DOHH2 (cell line): ENCODE measurements around the gene DYNC2LI1.

Experiments
- H3F3A ChIP-seq: fragments of 200-600 bp; sonication (generic), shearing (Covaris generic); 2 replicates; pipeline ENCODE4 v1.6.0; 2016; ENCODE audit warnings: antibody characterized with exemption, mild to moderate bottlenecking; ENCODE audit not compliant: control insufficient read depth, insufficient read depth
- H3K27ac ChIP-seq: fragments of 200-600 bp; sonication (generic); 2 replicates; pipeline ENCODE4 v1.5.1; 2014; ENCODE audit warnings: low read depth, mild to moderate bottlenecking, low read length, moderate library complexity
- H3K27me3 ChIP-seq: fragments of 200-600 bp; sonication (generic); 2 replicates; pipeline ENCODE4 v1.6.1; 2014; ENCODE audit warnings: mild to moderate bottlenecking, low read length, mixed read lengths; ENCODE audit not compliant: control insufficient read depth
- H3K36me3 ChIP-seq: fragments of 200-600 bp; sonication (generic); 2 replicates; pipeline ENCODE4 v1.6.1; 2014; ENCODE audit warnings: mild to moderate bottlenecking, low read length, moderate library complexity, mixed read lengths; ENCODE audit not compliant: control insufficient read depth
- H3K4me1 ChIP-seq: fragments of 200-600 bp; sonication (generic); 2 replicates; pipeline ENCODE4 v1.6.1; 2014; ENCODE audit warnings: mild to moderate bottlenecking, low read length, mixed read lengths; ENCODE audit not compliant: control insufficient read depth
- H3K4me2 ChIP-seq: fragments of 200-600 bp; sonication (generic); 2 replicates; pipeline ENCODE4 v1.6.0; 2014; ENCODE audit warnings: mild to moderate bottlenecking, low read length, moderate library complexity
- H3K4me3 ChIP-seq: fragments of 200-600 bp; sonication (generic); 2 replicates; pipeline ENCODE4 v1.5.1; 2014; ENCODE audit warnings: mild to moderate bottlenecking, low read length, mixed read lengths
- H3K79me2 ChIP-seq: fragments of 200-600 bp; sonication (generic); 2 replicates; pipeline ENCODE4 v1.6.1; 2014; ENCODE audit warnings: mild to moderate bottlenecking, low read length, mixed read lengths; ENCODE audit not compliant: control insufficient read depth
- H3K9me2 ChIP-seq: fragments of 200-600 bp; sonication (generic); replicated peaks from 2 replicates; pipeline ENCODE4 v1.6.1; 2014; ENCODE audit warnings: mild to moderate bottlenecking, low read length, mixed read lengths; ENCODE audit not compliant: control insufficient read depth
- H3K9me3 ChIP-seq: fragments of 200-600 bp; sonication (generic); 2 replicates; pipeline ENCODE4 v1.6.1; 2014; ENCODE audit warnings: antibody characterized with exemption, low read length, mixed read lengths; ENCODE audit not compliant: control insufficient read depth, insufficient read depth
- H4K20me1 ChIP-seq: fragments of 200-600 bp; sonication (generic); 2 replicates; pipeline ENCODE4 v1.6.0; 2014; ENCODE audit warnings: low read depth, mild to moderate bottlenecking, antibody characterized with exemption, low read length, moderate library complexity; ENCODE audit not compliant: control insufficient read depth, insufficient read depth
- CTCF ChIP-seq: fragments of 200-600 bp; sonication (generic); IDR thresholded peaks from one replicate; pipeline ENCODE4 v1.5.1; 2014; ENCODE audit warnings: antibody characterized with exemption, mild to moderate bottlenecking, low read depth, low read length; ENCODE audit not compliant: poor library complexity, severe bottlenecking
- EZH2phosphoT487 ChIP-seq: fragments of 200-600 bp; sonication (generic); IDR thresholded peaks from 2 replicates; pipeline ENCODE4 v1.6.1; 2017; ENCODE audit warnings: borderline replicate concordance, mild to moderate bottlenecking, antibody characterized with exemption, low read length, moderate library complexity, mixed read lengths

DYNC2LI1 gene

GRCh38 chr2:43812006-43812405, 38.2 kb downstream of the DYNC2LI1 start:
- Histone ChIP-seq H3K4me2 (no peak overlapping the region), H3K9me2 (no peaks in the 10 kb centered on the region), H3F3A (no peaks in the 10 kb centered on the region), H4K20me1 (no peaks in the 10 kb centered on the region), H3K27ac (no peak overlapping the region), H3K79me2 (no peaks in the 10 kb centered on the region), H3K4me3 (no peak overlapping the region), H3K27me3 (no peaks in the 10 kb centered on the region), H3K4me1 (no peaks in the 10 kb centered on the region), H3K36me3 (no peaks in the 10 kb centered on the region), H3K9me3 (no peaks in the 10 kb centered on the region)
- no peak for TF ChIP-seq EZH2phosphoT487
- TF ChIP-seq CTCF = no peak

GRCh38 chr2:43812947-43813346, 39.1 kb downstream of the DYNC2LI1 start:
- Histone ChIP-seq H3K9me3 (no peaks in the 10 kb centered on the region), H3K9me2 (no peaks in the 10 kb centered on the region), H3F3A (no peaks in the 10 kb centered on the region), H3K4me2 (no peak overlapping the region), H3K79me2 (no peaks in the 10 kb centered on the region), H3K27ac (no peak overlapping the region), H3K27me3 (no peaks in the 10 kb centered on the region), H3K36me3 (no peaks in the 10 kb centered on the region), H4K20me1 (no peaks in the 10 kb centered on the region), H3K4me3 (no peak overlapping the region), H3K4me1 (no peaks in the 10 kb centered on the region)
- TF ChIP-seq CTCF = no peak
- TF ChIP-seq EZH2phosphoT487 = no peak

GRCh38 chr2:43814711-43815110, 40.9 kb downstream of the DYNC2LI1 start:
- TF ChIP-seq CTCF = no peak
- TF ChIP-seq EZH2phosphoT487 = no peak
- Histone ChIP-seq H3K79me2 (no peaks in the 10 kb centered on the region), H3K4me1 (no peaks in the 10 kb centered on the region), H3K4me3 (no peak overlapping the region), H3K27me3 (no peaks in the 10 kb centered on the region), H3K27ac (no peak overlapping the region), H3K9me2 (no peaks in the 10 kb centered on the region), H3K4me2 (no peak overlapping the region), H3F3A (no peaks in the 10 kb centered on the region), H3K9me3 (no peaks in the 10 kb centered on the region), H3K36me3 (no peaks in the 10 kb centered on the region), H4K20me1 (no peaks in the 10 kb centered on the region)

- Histone ChIP-seq H3K4me1 (no peaks in the 10 kb centered on the region), H3K4me2 (no peak overlapping the region), H3F3A (no peaks in the 10 kb centered on the region), H3K27me3 (no peaks in the 10 kb centered on the region; the same call in 1 of the 2 replicates), H3K36me3 (no peaks in the 10 kb centered on the region), H3K9me2 (no peaks in the 10 kb centered on the region), H3K4me3 (no peak overlapping the region), H4K20me1 (no peaks in the 10 kb centered on the region), H3K9me3 (no peaks in the 10 kb centered on the region), H3K27ac (no peak overlapping the region), H3K79me2 (no peaks in the 10 kb centered on the region)
- TF ChIP-seq EZH2phosphoT487 = no peak
- no peak for TF ChIP-seq CTCF
These were observed 44.9 kb downstream of the DYNC2LI1 start for GRCh38 chr2:43818761-43819160.
